ENCODE results near the gene MACROD2. TPM values are rescaled to one million over a fixed set of nuclear protein-coding genes. Genes with fewer than 3 reads are reported as not detected.

Gene MACROD2
- total RNA-seq, 1 experiment from 2014 or later, result 1.6 TPM

DNA sequence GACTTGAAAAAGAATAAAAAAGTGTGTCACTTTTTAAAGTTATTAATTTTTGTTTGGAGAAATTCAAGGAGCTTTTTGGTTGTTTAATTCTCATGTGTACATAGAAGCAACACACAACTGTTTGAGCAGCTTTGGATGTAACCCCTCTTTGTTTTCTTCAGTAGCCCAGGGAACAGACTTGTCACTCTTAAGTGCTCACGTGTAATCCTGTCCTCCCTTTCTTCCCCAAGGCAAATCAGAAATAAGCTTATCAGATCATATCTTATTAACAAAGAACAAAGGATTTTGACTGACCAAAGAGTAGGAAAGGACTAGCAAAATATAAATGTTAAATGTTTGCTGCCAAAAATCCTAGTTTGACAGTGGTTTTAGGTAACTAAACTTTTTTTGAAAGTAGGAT is 349.4 kb downstream of the MACROD2 start:
- Histone ChIP-seq H2AK5ac (ENCODE audit: insufficient read length, low read length) (no peak overlapping the region), H4K91ac (ENCODE audit: insufficient read length, low read depth, low read length) (no peak overlapping the region), H2BK12ac (ENCODE audit: insufficient read length, low read depth, low read length) (no peak overlapping the region), H2BK120ac (ENCODE audit: low read depth, low read length, poor library complexity, severe bottlenecking) (no peak overlapping the region), H2BK20ac (ENCODE audit: low read depth, low read length, poor library complexity, severe bottlenecking) (no peak overlapping the region), H3K4me2 (ENCODE audit: insufficient read depth, insufficient read length, low read length) (no peak overlapping the region), H3K9me3 (ENCODE audit: control insufficient read depth, low read depth, low read length) (no peaks in the 10 kb centered on the region), H3K27ac (ENCODE audit: insufficient read length, low read depth, low read length) (no peak overlapping the region), H4K5ac (ENCODE audit: insufficient read length, low read depth, low read length) (no peak overlapping the region), H3K4ac (ENCODE audit: low read depth, low read length) (no peak overlapping the region), H3K79me2 (ENCODE audit: insufficient read depth, low read length) (no peaks in the 10 kb centered on the region), H2BK5ac (ENCODE audit: insufficient read length, low read length) (no peak overlapping the region), H3K23ac (ENCODE audit: insufficient read length, low read depth, low read length) (no peak overlapping the region), H3K4me1 (ENCODE audit: insufficient read depth, low read length) (no peaks in the 10 kb centered on the region), H3K18ac (ENCODE audit: insufficient read length, low read depth, low read length) (no peak overlapping the region), H3K14ac (ENCODE audit: insufficient read depth, low read length) (no peak overlapping the region), H3K79me1 (ENCODE audit: insufficient read depth, low read depth, low read length, poor library complexity, severe bottlenecking) (no peaks in the 10 kb centered on the region), H2AFZ (ENCODE audit: low read length) (no peak overlapping the region), H4K20me1 (ENCODE audit: control insufficient read depth, insufficient read depth, insufficient read length) (no peaks in the 10 kb centered on the region), H2BK15ac (ENCODE audit: low read depth, low read length) (no peak overlapping the region), H3K27me3 (ENCODE audit: insufficient read depth, low read length) (no peaks in the 10 kb centered on the region), H3K23me2 (ENCODE audit: insufficient read length, low read depth, low read length, poor library complexity, severe bottlenecking) (no peaks in the 10 kb centered on the region), H3K9ac (ENCODE audit: extremely low read depth, insufficient read length, low read length) (no peak overlapping the region), H3K56ac (ENCODE audit: insufficient read length, low read depth, low read length) (no peak overlapping the region), H4K8ac (replicated peaks; ENCODE audit: insufficient read length, low read depth, low read length) (no peak overlapping the region), H3T11ph (ENCODE audit: low read length) (no peak overlapping the region)
- DNase-seq, result no peak
- Mint-ChIP-seq H3K27me3 (ENCODE audit: low read depth) (no peaks in the 10 kb centered on the region), H3K36me3 (ENCODE audit: insufficient read depth in 1 of 3, low read depth in 3 of 3) (no peaks in the 10 kb centered on the region; a peak in 1 of 7 replicates), H3K27ac (no peak overlapping the region), H3K4me1 (peaks cover 4 to 5% of the 10 kb centered on the region in 2 experiments; a peak in 3 of 4 replicates), H3K9me3 (no peaks in the 10 kb centered on the region; a peak in 1 of 5 replicates), H3K4me3 (no peak overlapping the region)
- no CpG with 5 or more reads among the region's 1 CpG for WGBS (ENCODE audit: extremely low coverage, insufficient read length, low lambda C conversion rate)
- TF ChIP-seq, protein P1, sequence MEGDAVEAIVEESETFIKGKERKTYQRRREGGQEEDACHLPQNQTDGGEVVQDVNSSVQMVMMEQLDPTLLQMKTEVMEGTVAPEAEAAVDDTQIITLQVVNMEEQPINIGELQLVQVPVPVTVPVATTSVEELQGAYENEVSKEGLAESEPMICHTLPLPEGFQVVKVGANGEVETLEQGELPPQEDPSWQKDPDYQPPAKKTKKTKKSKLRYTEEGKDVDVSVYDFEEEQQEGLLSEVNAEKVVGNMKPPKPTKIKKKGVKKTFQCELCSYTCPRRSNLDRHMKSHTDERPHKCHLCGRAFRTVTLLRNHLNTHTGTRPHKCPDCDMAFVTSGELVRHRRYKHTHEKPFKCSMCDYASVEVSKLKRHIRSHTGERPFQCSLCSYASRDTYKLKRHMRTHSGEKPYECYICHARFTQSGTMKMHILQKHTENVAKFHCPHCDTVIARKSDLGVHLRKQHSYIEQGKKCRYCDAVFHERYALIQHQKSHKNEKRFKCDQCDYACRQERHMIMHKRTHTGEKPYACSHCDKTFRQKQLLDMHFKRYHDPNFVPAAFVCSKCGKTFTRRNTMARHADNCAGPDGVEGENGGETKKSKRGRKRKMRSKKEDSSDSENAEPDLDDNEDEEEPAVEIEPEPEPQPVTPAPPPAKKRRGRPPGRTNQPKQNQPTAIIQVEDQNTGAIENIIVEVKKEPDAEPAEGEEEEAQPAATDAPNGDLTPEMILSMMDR (conservative IDR thresholded peaks at IDR 0.05), result no peak

Data from H9 (cell line).